ENCODE measurements around the gene C2CD4D. TPM values are rescaled to one million over a fixed set of nuclear protein-coding genes. Genes with fewer than 3 reads are reported as not detected.

C2CD4D gene
- total RNA-seq, 1 donor from 2014 or later = not detected

GRCh38 chr1:151841141-151841540 is 1.5 kb upstream of the C2CD4D start:
- TF ChIP-seq CTCF (IDR thresholded peaks at IDR 0.05) = no peak
- Mint-ChIP-seq H3K27me3 (peaks cover 3% of the 10 kb centered on the region), H3K4me3 (no peak overlapping the region), H3K4me1 (peaks cover 55% of the 10 kb centered on the region), H3K27ac (no peak overlapping the region), H3K9me3 (no peaks in the 10 kb centered on the region), H3K36me3 (ENCODE audit: low read depth) (no peaks in the 10 kb centered on the region)
- no peak for DNase-seq
- POLR2A ChIA-PET = no interaction called here
- CTCF ChIA-PET = interaction anchor here (1.7 kb wide), 1 partner anchor 247 kb away, joined by 5 read pairs; no protein-coding TSS in a partner anchor
- intact Hi-C loops (cut with micrococcal nuclease) = no loop called here
- ATAC-seq (ENCODE audit: low read depth) = no peak

GRCh38 chr1:151840421-151840820 is 801 bp upstream of the C2CD4D start:
- ChIA-PET CTCF (interaction anchor here (0.6 to 1.7 kb wide), 2 partner anchors 69 to 247 kb away, joined by 3 to 5 read pairs; partner anchors contain the start of gene THEM4), POLR2A (interaction anchor here (0.6 to 1.5 kb wide), 2 partner anchors 20 to 514 kb away, joined by 4 to 5 read pairs; no protein-coding TSS in a partner anchor)
- intact Hi-C loops (cut with micrococcal nuclease) = no loop called here
- no peak for DNase-seq
- peaks cover 3% of the 10 kb centered on the region for H3K27me3 Mint-ChIP-seq
- H3K4me3 Mint-ChIP-seq = peak overlapping the region; percentile 81
- no peaks in the 10 kb centered on the region for H3K36me3 Mint-ChIP-seq (ENCODE audit: low read depth)
- TF ChIP-seq CTCF (IDR thresholded peaks at IDR 0.05) = no peak
- no peak for ATAC-seq (ENCODE audit: low read depth)
- peaks cover 55% of the 10 kb centered on the region for H3K4me1 Mint-ChIP-seq
- H3K9me3 Mint-ChIP-seq = no peaks in the 10 kb centered on the region
- no peak overlapping the region for H3K27ac Mint-ChIP-seq

GRCh38 chr1:151839082-151839412 is 573 bp downstream of the C2CD4D start:
- CTCF ChIA-PET = interaction anchor here (1.6 kb wide), 1 partner anchor 162 kb away, joined by 3 read pairs; no protein-coding TSS in a partner anchor
- no peak for ATAC-seq (ENCODE audit: low read depth)
- POLR2A ChIA-PET = interaction anchor here (1.5 kb wide), 1 partner anchor 22 kb away, joined by 4 read pairs; no protein-coding TSS in a partner anchor

GRCh38 chr1:151838222-151839081 is 1.2 kb downstream of the C2CD4D start:
- peaks cover 42% of the 10 kb centered on the region for H3K4me1 Mint-ChIP-seq
- peak; percentile 49 for ATAC-seq (ENCODE audit: low read depth)
- peak overlapping the region; percentile 81 for H3K4me3 Mint-ChIP-seq
- intact Hi-C loops (cut with micrococcal nuclease) = loop anchor here (1.0 to 10.0 kb wide), 7 partner anchors 48 to 641 kb away; partner anchors contain the start of genes MRPL9, PIP5K1A, POGZ and TDRKH
- H3K27ac Mint-ChIP-seq = peak overlapping the region; percentile 12
- ChIA-PET CTCF (interaction anchor here (1.6 kb wide), 1 partner anchor 163 kb away, joined by 3 read pairs; no protein-coding TSS in a partner anchor), POLR2A (no interaction called here)
- DNase-seq = peak; percentile 44
- H3K9me3 Mint-ChIP-seq = no peaks in the 10 kb centered on the region
- H3K36me3 Mint-ChIP-seq (ENCODE audit: low read depth) = no peaks in the 10 kb centered on the region
- no peak for TF ChIP-seq CTCF (IDR thresholded peaks at IDR 0.05)
- H3K27me3 Mint-ChIP-seq = peaks cover 3% of the 10 kb centered on the region

More at GRCh38 chr1:151839082-151839412, 573 bp downstream of the C2CD4D start:
- H3K4me3 Mint-ChIP-seq = peak overlapping the region; percentile 81
- H3K36me3 Mint-ChIP-seq (ENCODE audit: low read depth) = no peaks in the 10 kb centered on the region
- intact Hi-C loops (cut with micrococcal nuclease) = loop anchor here (1.0 to 10.0 kb wide), 7 partner anchors 48 to 642 kb away; partner anchors contain the start of genes MRPL9, PIP5K1A, POGZ and TDRKH
- TF ChIP-seq CTCF (IDR thresholded peaks at IDR 0.05) = no peak
- peak overlapping the region; percentile 12 for H3K27ac Mint-ChIP-seq
- H3K4me1 Mint-ChIP-seq = peaks cover 45% of the 10 kb centered on the region
- peaks cover 3% of the 10 kb centered on the region for H3K27me3 Mint-ChIP-seq
- DNase-seq = no peak
- H3K9me3 Mint-ChIP-seq = no peaks in the 10 kb centered on the region

- peaks cover 3% of the 10 kb centered on the region for H3K27me3 Mint-ChIP-seq
- H3K4me3 Mint-ChIP-seq = peak overlapping the region; percentile 80
- ChIA-PET CTCF (no interaction called here), POLR2A (no interaction called here)
- DNase-seq = no peak
- peaks cover 36% of the 10 kb centered on the region for H3K4me1 Mint-ChIP-seq
- H3K9me3 Mint-ChIP-seq = no peaks in the 10 kb centered on the region
- peak overlapping the region; percentile 35 for H3K27ac Mint-ChIP-seq
- TF ChIP-seq CTCF (IDR thresholded peaks at IDR 0.05) = no peak
- no peak for ATAC-seq (ENCODE audit: low read depth)
- H3K36me3 Mint-ChIP-seq (ENCODE audit: low read depth) = no peaks in the 10 kb centered on the region
- intact Hi-C loops (cut with micrococcal nuclease) = loop anchor here (2.0 to 10.0 kb wide), 7 partner anchors 47 to 641 kb away; partner anchors contain the start of genes PIP5K1A, POGZ and TDRKH
Observed at GRCh38 chr1:151837884-151838221, 1.8 kb downstream of the C2CD4D start.
